ENCODE results near the gene MET. TPM values are rescaled to one million over a fixed set of nuclear protein-coding genes. Genes with fewer than 3 reads are reported as not detected.

The MET gene
- total RNA-seq, 1 experiment from 2014 or later = 200 TPM

DNA sequence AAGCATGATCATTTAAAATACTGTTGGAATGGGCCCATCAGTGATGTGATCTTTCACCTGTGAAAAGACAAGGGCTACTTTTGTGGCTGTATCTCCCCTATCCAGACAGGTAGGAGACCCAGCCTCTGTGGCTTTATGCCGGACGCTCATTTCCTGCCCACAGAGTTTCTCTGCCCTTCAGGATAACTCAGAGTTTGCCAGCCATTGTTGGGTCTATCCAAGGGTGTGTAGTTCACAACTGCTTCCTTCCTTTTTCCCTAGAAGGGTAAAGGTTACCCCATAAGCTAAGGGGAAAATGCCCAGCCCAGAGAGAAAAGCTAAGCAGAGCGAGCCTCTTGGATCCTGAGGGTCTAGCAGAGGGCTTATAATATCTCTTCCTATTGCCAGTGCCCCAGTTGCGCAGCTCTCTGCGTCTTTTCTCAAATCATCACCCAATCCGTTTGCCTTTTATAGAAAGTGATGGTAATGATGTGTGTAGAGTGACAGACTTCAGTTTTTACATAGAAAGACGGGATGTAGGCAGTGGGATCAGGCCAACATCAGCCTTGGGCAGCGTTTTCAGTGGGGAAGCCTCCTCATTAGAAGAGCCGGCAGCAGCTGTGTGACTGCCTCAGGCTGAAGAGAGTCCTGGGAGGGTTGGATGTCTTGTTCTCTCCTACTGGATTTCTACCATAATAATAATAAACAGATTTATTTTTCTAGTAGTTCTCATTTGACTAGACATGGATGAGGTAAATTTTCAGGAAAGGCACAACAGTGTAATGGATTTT is 80.5 kb downstream of the MET start:
- Histone ChIP-seq H3K27me3 (ENCODE audit: insufficient read depth, low read length) (no peaks in the 10 kb centered on the region), H3K4me3 (replicated peaks in 1 of 2; ENCODE audit: low read depth in 1 of 2, low read length in 2 of 2) (no peak overlapping the region), H2AFZ (ENCODE audit: low read depth, low read length, poor library complexity, severe bottlenecking) (no peak overlapping the region), H3K4me1 (ENCODE audit: control insufficient read depth in 1 of 2, insufficient read depth in 2 of 2, low read length in 2 of 2) (no peaks in the 10 kb centered on the region), H3K9me3 (ENCODE audit: control insufficient read depth in 1 of 2, insufficient read depth in 1 of 2, low read depth in 1 of 2, low read length in 2 of 2) (no peaks in the 10 kb centered on the region), H3K9ac (ENCODE audit: low read length) (no peak overlapping the region), H4K20me1 (ENCODE audit: insufficient read depth) (no peaks in the 10 kb centered on the region), H3K9me2 (ENCODE audit: insufficient read depth) (no peaks in the 10 kb centered on the region), H3K4me2 (ENCODE audit: low read length) (no peak overlapping the region), H3K79me2 (ENCODE audit: insufficient read depth, low read length) (peaks cover 44% of the 10 kb centered on the region), H3K27ac (ENCODE audit: low read depth, low read length) (peak overlapping the region; percentile 8; the same call in 1 of the 2 replicates), H3K36me3 (ENCODE audit: control insufficient read depth in 1 of 2, insufficient read depth in 2 of 2, low read length in 2 of 2) (peaks cover 27 to 44% of the 10 kb centered on the region in 2 experiments; a peak in 3 of 4 replicates)
- TF ChIP-seq EZH2 (IDR thresholded peaks at IDR 0.05) (no peak), SP1 (IDR thresholded peaks at IDR 0.05; ENCODE audit: low read depth) (no peak), TCF7L2 (IDR thresholded peaks at IDR 0.05; ENCODE audit: borderline replicate concordance, extremely low read depth, insufficient read depth, insufficient read length) (no peak), ELF1 (IDR thresholded peaks at IDR 0.05; ENCODE audit: borderline replicate concordance, low read depth) (no peak), EGR1 (IDR thresholded peaks at IDR 0.05; ENCODE audit: low read depth) (no peak), JUND (IDR thresholded peaks at IDR 0.05) (no peak), ZNF274 (IDR thresholded peaks at IDR 0.05; ENCODE audit: low read depth, low read length) (no peak), ZFX (IDR thresholded peaks at IDR 0.05) (no peak), POLR2A (IDR thresholded peaks at IDR 0.05; ENCODE audit: borderline replicate concordance, extremely low read depth, insufficient read depth, insufficient read length) (no peak), SIN3A (IDR thresholded peaks at IDR 0.05; ENCODE audit: low read depth) (no peak), POLR2AphosphoS5 (IDR thresholded peaks at IDR 0.05; ENCODE audit: low read depth, low read length) (no peak), CEBPB (IDR thresholded peaks at IDR 0.05; ENCODE audit: low read depth) (no peak)
- TF ChIP-seq, protein P1, sequence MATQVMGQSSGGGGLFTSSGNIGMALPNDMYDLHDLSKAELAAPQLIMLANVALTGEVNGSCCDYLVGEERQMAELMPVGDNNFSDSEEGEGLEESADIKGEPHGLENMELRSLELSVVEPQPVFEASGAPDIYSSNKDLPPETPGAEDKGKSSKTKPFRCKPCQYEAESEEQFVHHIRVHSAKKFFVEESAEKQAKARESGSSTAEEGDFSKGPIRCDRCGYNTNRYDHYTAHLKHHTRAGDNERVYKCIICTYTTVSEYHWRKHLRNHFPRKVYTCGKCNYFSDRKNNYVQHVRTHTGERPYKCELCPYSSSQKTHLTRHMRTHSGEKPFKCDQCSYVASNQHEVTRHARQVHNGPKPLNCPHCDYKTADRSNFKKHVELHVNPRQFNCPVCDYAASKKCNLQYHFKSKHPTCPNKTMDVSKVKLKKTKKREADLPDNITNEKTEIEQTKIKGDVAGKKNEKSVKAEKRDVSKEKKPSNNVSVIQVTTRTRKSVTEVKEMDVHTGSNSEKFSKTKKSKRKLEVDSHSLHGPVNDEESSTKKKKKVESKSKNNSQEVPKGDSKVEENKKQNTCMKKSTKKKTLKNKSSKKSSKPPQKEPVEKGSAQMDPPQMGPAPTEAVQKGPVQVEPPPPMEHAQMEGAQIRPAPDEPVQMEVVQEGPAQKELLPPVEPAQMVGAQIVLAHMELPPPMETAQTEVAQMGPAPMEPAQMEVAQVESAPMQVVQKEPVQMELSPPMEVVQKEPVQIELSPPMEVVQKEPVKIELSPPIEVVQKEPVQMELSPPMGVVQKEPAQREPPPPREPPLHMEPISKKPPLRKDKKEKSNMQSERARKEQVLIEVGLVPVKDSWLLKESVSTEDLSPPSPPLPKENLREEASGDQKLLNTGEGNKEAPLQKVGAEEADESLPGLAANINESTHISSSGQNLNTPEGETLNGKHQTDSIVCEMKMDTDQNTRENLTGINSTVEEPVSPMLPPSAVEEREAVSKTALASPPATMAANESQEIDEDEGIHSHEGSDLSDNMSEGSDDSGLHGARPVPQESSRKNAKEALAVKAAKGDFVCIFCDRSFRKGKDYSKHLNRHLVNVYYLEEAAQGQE (IDR thresholded peaks at IDR 0.05; ENCODE audit: low read depth) = no peak
- TF ChIP-seq, protein P2, sequence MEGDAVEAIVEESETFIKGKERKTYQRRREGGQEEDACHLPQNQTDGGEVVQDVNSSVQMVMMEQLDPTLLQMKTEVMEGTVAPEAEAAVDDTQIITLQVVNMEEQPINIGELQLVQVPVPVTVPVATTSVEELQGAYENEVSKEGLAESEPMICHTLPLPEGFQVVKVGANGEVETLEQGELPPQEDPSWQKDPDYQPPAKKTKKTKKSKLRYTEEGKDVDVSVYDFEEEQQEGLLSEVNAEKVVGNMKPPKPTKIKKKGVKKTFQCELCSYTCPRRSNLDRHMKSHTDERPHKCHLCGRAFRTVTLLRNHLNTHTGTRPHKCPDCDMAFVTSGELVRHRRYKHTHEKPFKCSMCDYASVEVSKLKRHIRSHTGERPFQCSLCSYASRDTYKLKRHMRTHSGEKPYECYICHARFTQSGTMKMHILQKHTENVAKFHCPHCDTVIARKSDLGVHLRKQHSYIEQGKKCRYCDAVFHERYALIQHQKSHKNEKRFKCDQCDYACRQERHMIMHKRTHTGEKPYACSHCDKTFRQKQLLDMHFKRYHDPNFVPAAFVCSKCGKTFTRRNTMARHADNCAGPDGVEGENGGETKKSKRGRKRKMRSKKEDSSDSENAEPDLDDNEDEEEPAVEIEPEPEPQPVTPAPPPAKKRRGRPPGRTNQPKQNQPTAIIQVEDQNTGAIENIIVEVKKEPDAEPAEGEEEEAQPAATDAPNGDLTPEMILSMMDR (IDR thresholded peaks at IDR 0.05 in 2 of 3, conservative IDR thresholded peaks at IDR 0.05 in 1 of 3; ENCODE audit: borderline replicate concordance in 1 of 3, insufficient read depth in 1 of 3, low read depth in 2 of 3, low read length in 2 of 3) = no peak
- TF ChIP-seq, protein P3, sequence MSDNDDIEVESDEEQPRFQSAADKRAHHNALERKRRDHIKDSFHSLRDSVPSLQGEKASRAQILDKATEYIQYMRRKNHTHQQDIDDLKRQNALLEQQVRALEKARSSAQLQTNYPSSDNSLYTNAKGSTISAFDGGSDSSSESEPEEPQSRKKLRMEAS (IDR thresholded peaks at IDR 0.05) = no peak
- TF ChIP-seq, protein P4, sequence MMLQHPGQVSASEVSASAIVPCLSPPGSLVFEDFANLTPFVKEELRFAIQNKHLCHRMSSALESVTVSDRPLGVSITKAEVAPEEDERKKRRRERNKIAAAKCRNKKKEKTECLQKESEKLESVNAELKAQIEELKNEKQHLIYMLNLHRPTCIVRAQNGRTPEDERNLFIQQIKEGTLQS (IDR thresholded peaks at IDR 0.05) = no peak
- POLR2A ChIA-PET = interaction anchor here (1.1 kb wide), 1 partner anchor 17 kb away, joined by 4 read pairs; no protein-coding TSS in a partner anchor
- DNase-seq (ENCODE audit: low read depth, low spot score) = no peak
- CTCF ChIA-PET = no interaction called here
- no TSS peak for BruUV-seq (replicated peaks)
- intact Hi-C loops (cut with micrococcal nuclease) = no loop called here
- RAD21 ChIA-PET (ENCODE audit: low non-redundant PET in 1 of 2, low total read pairs in 2 of 2, uncharacterized antibody in 2 of 2, unreplicated experiment in 2 of 2) = no interaction called here
- ATAC-seq = no peak

All from HCT116 (cell line).